B cell (primary cell): Measurements from ENCODE around the gene PAPPA. TPM values are rescaled to one million over a fixed set of nuclear protein-coding genes. Genes with fewer than 3 reads are reported as not detected.

Experiments used
- ATAC-seq: fragments of 200-7000 bp; cut with Tn5 transposase; one replicate; pipeline ENCODE4 v1.10.0; 2021; ENCODE audit warnings: low read depth, mild to moderate bottlenecking, moderate number of reproducible peaks, moderate library complexity
- CTCF ChIA-PET: fragments of 350-600 bp; sonication (Branson Sonifier 250); formaldehyde crosslinking; loops from one replicate; lab custom pipeline; 2021; ENCODE audit warnings: antibody characterized with exemption, inconsistent platforms; lab: Charles Lee
- POLR2A ChIA-PET: fragments of 350-600 bp; sonication (Branson Sonifier 250); formaldehyde crosslinking; loops from one replicate; lab custom pipeline; 2021; ENCODE audit warnings: antibody characterized with exemption; lab: Charles Lee
- DNase-seq: peaks from one replicate; pipeline ENCODE4 v3.0.0; 2013
- H2AFZ ChIP-seq: 2 replicates; pipeline ENCODE4 v1.6.1; 2012; ENCODE audit warnings: mild to moderate bottlenecking, low read depth, low read length; ENCODE audit not compliant: insufficient read depth, poor library complexity, severe bottlenecking
- H3K27ac ChIP-seq, 2 donors: 1 replicate in 1 of 2; 2 replicates in 1 of 2; pipeline ENCODE4 v1.5.1; 2012 to 2013; ENCODE audit warnings: low read length in 2 of 2, mild to moderate bottlenecking in 2 of 2, moderate library complexity in 1 of 2
- H3K27me3 ChIP-seq, 4 experiments: fragments of 200-600 bp in 1 of 4; sonication (generic) in 1 of 4; replicated peaks in 1 of 4; 1 replicate in 2 of 4; 2 replicates in 2 of 4; pipeline versions ENCODE4 v1.6.1 to v1.7.0; 2013 to 2016; ENCODE audit warnings: low read length in 3 of 4, mild to moderate bottlenecking in 2 of 4, mixed read lengths in 1 of 4, moderate library complexity in 1 of 4; ENCODE audit not compliant: insufficient read depth in 4 of 4, control insufficient read depth in 3 of 4; ENCODE audit errors: control extremely low read depth in 1 of 4
- H3K36me3 ChIP-seq, 2 experiments: replicated peaks in 1 of 2; 1 replicate in 1 of 2; 2 replicates in 1 of 2; pipeline versions ENCODE4 v1.6.1 to v1.7.1; 2013; ENCODE audit warnings: low read length in 1 of 2; ENCODE audit not compliant: insufficient read depth in 2 of 2, control insufficient read depth in 1 of 2; ENCODE audit errors: control extremely low read depth in 1 of 2, extremely low read depth in 1 of 2
- H3K4me1 ChIP-seq, 2 donors: fragments of 200-600 bp in 1 of 2; sonication (generic) in 1 of 2; 1 replicate in 1 of 2; 2 replicates in 1 of 2; pipeline versions ENCODE4 v1.5.1 to v1.6.1; 2013 to 2017; ENCODE audit warnings: low read length in 2 of 2; ENCODE audit not compliant: control insufficient read depth in 2 of 2, insufficient read depth in 2 of 2
- H3K4me2 ChIP-seq: replicated peaks from 2 replicates; pipeline ENCODE3; 2012; ENCODE audit warnings: mild to moderate bottlenecking, low read depth, low read length; ENCODE audit not compliant: poor library complexity, severe bottlenecking
- H3K4me3 ChIP-seq, 5 experiments: fragments of 200-600 bp in 1 of 5; sonication (generic) in 1 of 5; 1 replicate in 3 of 5; 2 replicates in 2 of 5; pipeline versions ENCODE4 v1.5.1 to v1.7.0; 2011 to 2016; ENCODE audit warnings: low read length in 4 of 5, mild to moderate bottlenecking in 4 of 5, low read depth in 2 of 5, control low read depth in 1 of 5, moderate library complexity in 1 of 5; ENCODE audit not compliant: insufficient read depth in 1 of 5; ENCODE audit errors: control extremely low read depth in 1 of 5, extremely low read depth in 1 of 5
- H3K79me2 ChIP-seq: fragments of 200-600 bp; sonication (generic); one replicate; pipeline ENCODE4 v1.6.0; 2016; ENCODE audit warnings: low read length; ENCODE audit not compliant: control insufficient read depth, insufficient read depth
- H3K9ac ChIP-seq: fragments of 200-600 bp; sonication (generic); 2 replicates; pipeline ENCODE4 v1.6.1; 2017; ENCODE audit warnings: mild to moderate bottlenecking, low read length, moderate library complexity
- H3K9me3 ChIP-seq, 3 donors: one replicate each; pipeline versions ENCODE4 v1.6.1 to v1.7.1; 2013; ENCODE audit warnings: low read length in 2 of 3; ENCODE audit not compliant: control insufficient read depth in 2 of 3, insufficient read depth in 1 of 3; ENCODE audit errors: control extremely low read depth in 1 of 3
- H4K20me1 ChIP-seq: 2 replicates; pipeline ENCODE4 v1.6.0; 2012; ENCODE audit warnings: mild to moderate bottlenecking, low read length; ENCODE audit not compliant: insufficient read depth, control insufficient read depth, poor library complexity, severe bottlenecking
- H3K27ac Mint-ChIP-seq: one replicate; pipeline ENCODE4 v1.8.0; 2021; ENCODE audit warnings: mixed read lengths
- H3K27me3 Mint-ChIP-seq: one replicate; pipeline ENCODE4 v1.8.0; 2021; ENCODE audit warnings: mixed read lengths
- H3K4me1 Mint-ChIP-seq: one replicate; pipeline ENCODE4 v1.8.0; 2021; ENCODE audit warnings: mixed read lengths
- H3K4me3 Mint-ChIP-seq: one replicate; pipeline ENCODE4 v1.8.0; 2021; ENCODE audit warnings: mixed read lengths
- H3K9me3 Mint-ChIP-seq: one replicate; pipeline ENCODE4 v1.8.0; 2022; ENCODE audit warnings: mixed read lengths; ENCODE audit not compliant: insufficient read depth
- CTCF ChIP-seq: fragments of 200-600 bp; IDR thresholded peaks from one replicate; pipeline ENCODE4 v1.8.0; 2022; ENCODE audit warnings: antibody characterized with exemption, mild to moderate bottlenecking
- EZH2 ChIP-seq: IDR thresholded peaks from 2 replicates; pipeline ENCODE4 v1.6.1; 2012; ENCODE audit warnings: borderline replicate concordance, low read depth, mild to moderate bottlenecking, moderate library complexity, low read length; ENCODE audit not compliant: insufficient read depth, poor library complexity, severe bottlenecking
- WGBS: methylation state at CpG from one replicate; pipeline ENCODE4 v1.1.5; 2013; ENCODE audit warnings: missing lambda C conversion rate; ENCODE audit not compliant: insufficient coverage; 5-methylcytosine and 5-hydroxymethylcytosine counted together
- intact Hi-C: fragments of 100-400 bp; cut with micrococcal nuclease; formaldehyde crosslinking; loops from one replicate; pipeline ENCODE4 v1.10.0; 2022
- polyA plus RNA-seq: library from polyadenylated mRNA; depleted of rRNA; stranded (reverse); fragments of >200 nt; gene quantifications from 2 replicates; pipeline ENCODE4 v1.2.3, GENCODE V29; 2012
- total RNA-seq, 2 donors: library from RNA; stranded (reverse); fragments of 120-200 nt in 1 of 2; gene quantifications; 1 replicate in 1 of 2; 2 replicates in 1 of 2; pipeline versions ENCODE4 v1.2.3 to v1.2.4, GENCODE V29; 2013 to 2022

The PAPPA gene
- total and polyA plus RNA-seq, 2 donors (not counting 1 experiment from before 2014, with no cell fraction given): not detected

GRCh38 chr9:116361547-116361946 lies 208.0 kb downstream of the PAPPA start:
- TF ChIP-seq CTCF (no peak), EZH2 (no peak)
- Histone ChIP-seq H3K9me3 (no peaks in the 10 kb centered on the region), H3K4me1 (no peaks in the 10 kb centered on the region), H4K20me1 (no peaks in the 10 kb centered on the region), H3K79me2 (no peaks in the 10 kb centered on the region), H3K4me2 (no peak overlapping the region), H3K27me3 (no peaks in the 10 kb centered on the region), H3K9ac (no peak overlapping the region), H3K27ac (no peak overlapping the region), H3K4me3 (no peak overlapping the region), H3K36me3 (no peaks in the 10 kb centered on the region), H2AFZ (no peak overlapping the region)
- Mint-ChIP-seq H3K27me3 (no peaks in the 10 kb centered on the region), H3K4me3 (no peak overlapping the region), H3K27ac (no peak overlapping the region), H3K4me1 (no peaks in the 10 kb centered on the region), H3K9me3 (no peaks in the 10 kb centered on the region)
- ATAC-seq: no peak
- ChIA-PET POLR2A (no interaction called here), CTCF (no interaction called here)
- WGBS: 100% methylated on average over 1 of the region's 4 CpGs
- intact Hi-C loops: no loop called here
- no peak for DNase-seq

GRCh38 chr9:116362493-116362892 lies 208.9 kb downstream of the PAPPA start:
- H3K36me3 ChIP-seq: no peaks in the 10 kb centered on the region
- ChIA-PET CTCF (no interaction called here), POLR2A (no interaction called here)
- no peak overlapping the region for H3K4me2 ChIP-seq
- no peaks in the 10 kb centered on the region for H3K27me3 ChIP-seq
- no peaks in the 10 kb centered on the region for H3K9me3 ChIP-seq
- H3K27me3 Mint-ChIP-seq: no peaks in the 10 kb centered on the region
- TF ChIP-seq EZH2 (no peak), CTCF (no peak)
- no peak overlapping the region for H2AFZ ChIP-seq
- H3K27ac Mint-ChIP-seq: no peak overlapping the region
- WGBS: 83% methylated on average over 6 of the region's 6 CpGs
- no peak for DNase-seq
- no peaks in the 10 kb centered on the region for H4K20me1 ChIP-seq
- no peaks in the 10 kb centered on the region for H3K4me1 Mint-ChIP-seq
- no peak for ATAC-seq
- intact Hi-C loops: no loop called here
- no peak overlapping the region for H3K9ac ChIP-seq
- no peaks in the 10 kb centered on the region for H3K4me1 ChIP-seq
- no peaks in the 10 kb centered on the region for H3K9me3 Mint-ChIP-seq
- H3K4me3 ChIP-seq: no peak overlapping the region
- H3K27ac ChIP-seq: no peak overlapping the region
- H3K79me2 ChIP-seq: no peaks in the 10 kb centered on the region
- no peak overlapping the region for H3K4me3 Mint-ChIP-seq
